Trophoblast cell (in vitro differentiated cells and primary cell): ENCODE results near the gene RAB29.
A peak's percentile ranks its signal among the peaks of the same experiment; 100 is the strongest.

ENCODE experiments used
- DNase-seq, 2 donors: peaks; one replicate each; pipeline ENCODE4 v3.0.0-alpha.2; 2016
- H2AFZ ChIP-seq: 2 replicates; pipeline ENCODE4 v1.6.1; 2013; ENCODE audit warnings: low read length, moderate library complexity, mild to moderate bottlenecking; ENCODE audit not compliant: insufficient read depth, poor library complexity
- H2AK5ac ChIP-seq: 2 replicates; pipeline ENCODE4 v1.6.1; 2013; ENCODE audit warnings: mild to moderate bottlenecking, low read length
- H2BK120ac ChIP-seq: 2 replicates; pipeline ENCODE4 v1.6.1; 2013; ENCODE audit warnings: low read length, mild to moderate bottlenecking, moderate library complexity; ENCODE audit not compliant: insufficient read depth, poor library complexity
- H2BK12ac ChIP-seq: 2 replicates; pipeline ENCODE4 v1.6.1; 2013; ENCODE audit warnings: mild to moderate bottlenecking, low read length, moderate library complexity
- H2BK5ac ChIP-seq: 2 replicates; pipeline ENCODE4 v1.6.1; 2013; ENCODE audit warnings: low read length, low read depth, moderate library complexity, mild to moderate bottlenecking; ENCODE audit not compliant: poor library complexity
- H3K14ac ChIP-seq: 2 replicates; pipeline ENCODE4 v1.6.1; 2013; ENCODE audit warnings: mild to moderate bottlenecking, low read length
- H3K18ac ChIP-seq: 2 replicates; pipeline ENCODE4 v1.6.1; 2013; ENCODE audit warnings: mild to moderate bottlenecking, low read length
- H3K23ac ChIP-seq: 2 replicates; pipeline ENCODE4 v1.6.1; 2013; ENCODE audit warnings: low read length
- H3K27ac ChIP-seq: 2 replicates; pipeline ENCODE4 v1.5.1; 2013; ENCODE audit warnings: low read depth, mild to moderate bottlenecking, inconsistent platforms, low read length, moderate library complexity
- H3K27me3 ChIP-seq: 2 replicates; pipeline ENCODE4 v1.6.1; 2013; ENCODE audit warnings: inconsistent platforms, mild to moderate bottlenecking, low read length, moderate library complexity; ENCODE audit not compliant: insufficient read depth
- H3K36me3 ChIP-seq, 2 experiments: 1 replicate in 1 of 2; 2 replicates in 1 of 2; pipeline ENCODE4 v1.6.1; 2013; ENCODE audit warnings: low read length in 2 of 2, mild to moderate bottlenecking in 2 of 2, moderate library complexity in 1 of 2; ENCODE audit not compliant: insufficient read depth in 2 of 2, control insufficient read depth in 1 of 2
- H3K4ac ChIP-seq: 2 replicates; pipeline ENCODE4 v1.6.1; 2013; ENCODE audit warnings: low read depth, mild to moderate bottlenecking, low read length, moderate library complexity
- H3K4me1 ChIP-seq, 2 experiments: 1 replicate in 1 of 2; 2 replicates in 1 of 2; pipeline ENCODE4 v1.6.1; 2013; ENCODE audit warnings: low read length in 2 of 2, mild to moderate bottlenecking in 2 of 2, moderate library complexity in 1 of 2; ENCODE audit not compliant: insufficient read depth in 2 of 2, control insufficient read depth in 1 of 2
- H3K4me2 ChIP-seq: 2 replicates; pipeline ENCODE4 v1.6.1; 2013; ENCODE audit warnings: inconsistent platforms, mild to moderate bottlenecking, low read length, moderate library complexity
- H3K4me3 ChIP-seq: 2 replicates; pipeline ENCODE4 v1.5.1; 2013; ENCODE audit warnings: mild to moderate bottlenecking, low read depth, low read length, inconsistent platforms
- H3K79me1 ChIP-seq: one replicate; pipeline ENCODE4 v1.6.1; 2013; ENCODE audit warnings: low read length
- H3K79me2 ChIP-seq: 2 replicates; pipeline ENCODE4 v1.6.1; 2013; ENCODE audit warnings: low read length, mild to moderate bottlenecking; ENCODE audit not compliant: control insufficient read depth, insufficient read depth, poor library complexity
- H3K9ac ChIP-seq: 2 replicates; pipeline ENCODE4 v1.6.1; 2013; ENCODE audit warnings: mild to moderate bottlenecking, low read length
- H3K9me3 ChIP-seq: 2 replicates; pipeline ENCODE4 v1.6.1; 2013; ENCODE audit warnings: low read depth, mild to moderate bottlenecking, control low read depth, inconsistent platforms, low read length; ENCODE audit not compliant: insufficient read depth
- H4K12ac ChIP-seq: 2 replicates; pipeline ENCODE4 v1.6.1; 2013; ENCODE audit warnings: low read depth, mild to moderate bottlenecking, low read length, moderate library complexity
- H4K8ac ChIP-seq: 2 replicates; pipeline ENCODE4 v1.6.1; 2013; ENCODE audit warnings: low read depth, mild to moderate bottlenecking, low read length, moderate library complexity
- H4K91ac ChIP-seq: one replicate; pipeline ENCODE4 v1.6.1; 2013; ENCODE audit warnings: low read depth, mild to moderate bottlenecking, low read length, moderate library complexity
- WGBS: extraction: QIAGEN DNeasy Blood & Tissue Kit; methylation state at CpG from one replicate; pipeline ENCODE4 v1.1.7; 2013; ENCODE audit warnings: missing lambda C conversion rate; ENCODE audit not compliant: insufficient read length, insufficient coverage; ENCODE audit errors: extremely low coverage; 5-methylcytosine and 5-hydroxymethylcytosine counted together

RAB29 gene

DNA sequence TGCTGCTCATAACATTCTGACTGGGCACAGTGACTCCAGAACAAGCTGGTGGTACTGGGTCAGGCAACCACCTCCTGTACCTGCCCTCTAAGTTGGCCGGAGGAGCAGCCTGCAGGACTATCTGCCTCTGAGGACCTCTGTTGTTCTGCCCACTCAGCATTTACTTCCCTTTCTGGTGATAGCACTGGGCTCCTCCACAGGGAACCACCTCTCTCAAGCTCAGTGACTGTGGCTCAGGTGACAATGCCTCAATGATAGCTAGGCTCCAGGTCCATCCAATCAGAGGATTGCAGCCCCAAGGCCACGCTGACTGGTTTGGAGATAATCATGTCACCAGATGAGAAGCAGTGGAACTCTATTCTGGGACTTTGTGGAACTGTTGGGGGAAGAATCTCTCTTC, 21.9 kb upstream of the RAB29 start:
- Histone ChIP-seq H4K8ac (no peak overlapping the region), H3K27ac (no peak overlapping the region), H2AFZ (no peak overlapping the region), H3K4ac (no peak overlapping the region), H3K9ac (no peak overlapping the region), H2BK12ac (no peak overlapping the region), H3K9me3 (no peaks in the 10 kb centered on the region), H3K79me1 (no peaks in the 10 kb centered on the region), H3K4me3 (no peak overlapping the region), H3K14ac (no peak overlapping the region), H2BK120ac (no peak overlapping the region), H3K36me3 (peaks cover 28 to 39% of the 10 kb centered on the region in 2 experiments), H2BK5ac (no peak overlapping the region), H4K91ac (no peak overlapping the region), H3K79me2 (no peaks in the 10 kb centered on the region), H2AK5ac (no peak overlapping the region), H4K12ac (no peak overlapping the region), H3K27me3 (no peaks in the 10 kb centered on the region), H3K23ac (no peak overlapping the region), H3K18ac (no peak overlapping the region), H3K4me2 (no peak overlapping the region), H3K4me1 (no peaks in the 10 kb centered on the region)
- no CpG with 5 or more reads among the region's 2 CpGs for WGBS
- no peak for DNase-seq

DNA sequence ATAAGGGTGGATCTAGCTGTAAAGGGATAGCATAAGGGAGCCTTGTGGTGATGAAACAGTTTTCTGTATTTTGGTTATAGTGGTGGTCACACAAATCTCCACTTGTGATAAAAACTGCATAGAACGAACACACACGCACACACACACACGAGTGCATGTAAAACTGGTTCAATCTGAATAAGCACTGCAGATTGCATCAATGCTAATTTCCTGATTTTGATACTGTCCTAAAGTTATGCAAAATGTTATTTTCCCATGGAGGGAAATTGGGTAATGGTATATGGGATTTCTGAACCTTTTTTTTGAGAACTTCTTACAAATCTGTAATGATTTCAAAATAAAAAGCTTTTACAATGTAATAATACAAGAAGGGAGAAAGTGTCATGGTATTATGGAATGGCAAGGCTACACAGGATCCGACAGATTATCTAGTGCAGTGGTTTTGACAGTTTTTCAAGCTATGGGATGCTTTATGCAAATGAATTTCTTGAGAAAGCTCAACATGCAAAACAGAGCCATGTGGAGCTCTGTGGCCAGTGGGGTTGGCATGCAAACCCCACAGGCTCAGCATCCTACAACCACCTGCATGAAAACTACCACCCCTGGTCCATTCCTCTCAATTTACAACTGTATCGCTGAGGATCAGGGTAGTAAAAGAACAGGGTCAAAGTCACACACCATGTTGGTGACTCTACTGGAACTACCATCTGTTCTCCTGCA, 18.9 kb upstream of the RAB29 start:
- Histone ChIP-seq H3K9ac (no peak overlapping the region), H2AFZ (no peak overlapping the region), H2AK5ac (no peak overlapping the region), H3K79me1 (no peaks in the 10 kb centered on the region), H3K27me3 (no peaks in the 10 kb centered on the region), H3K4me3 (no peak overlapping the region), H3K27ac (no peak overlapping the region), H3K18ac (no peak overlapping the region), H2BK12ac (no peak overlapping the region), H2BK5ac (no peak overlapping the region), H3K4me2 (no peak overlapping the region), H3K9me3 (no peaks in the 10 kb centered on the region), H3K79me2 (no peaks in the 10 kb centered on the region), H3K14ac (no peak overlapping the region), H2BK120ac (no peak overlapping the region), H4K91ac (no peak overlapping the region), H3K4me1 (no peaks in the 10 kb centered on the region), H3K23ac (no peak overlapping the region), H4K12ac (no peak overlapping the region), H3K4ac (no peak overlapping the region), H4K8ac (no peak overlapping the region), H3K36me3 (peaks cover 21 to 32% of the 10 kb centered on the region in 2 experiments)
- no CpG with 5 or more reads among the region's 5 CpGs for WGBS
- no peak for DNase-seq

- Histone ChIP-seq H3K27ac (no peak overlapping the region), H4K91ac (no peak overlapping the region), H3K4me2 (no peak overlapping the region), H4K12ac (no peak overlapping the region), H3K79me2 (no peaks in the 10 kb centered on the region), H3K4me3 (no peak overlapping the region), H3K9ac (no peak overlapping the region), H3K18ac (no peak overlapping the region), H3K4me1 (no peaks in the 10 kb centered on the region), H4K8ac (no peak overlapping the region), H3K9me3 (no peaks in the 10 kb centered on the region), H2AK5ac (no peak overlapping the region), H2BK5ac (no peak overlapping the region), H2AFZ (no peak overlapping the region), H3K23ac (no peak overlapping the region), H3K79me1 (no peaks in the 10 kb centered on the region), H3K27me3 (no peaks in the 10 kb centered on the region), H3K14ac (no peak overlapping the region), H2BK12ac (no peak overlapping the region), H3K36me3 (peaks cover 13 to 25% of the 10 kb centered on the region in 2 experiments), H2BK120ac (no peak overlapping the region), H3K4ac (no peak overlapping the region)
- no peak for DNase-seq
- no CpG with 5 or more reads among the region's 6 CpGs for WGBS
These were observed 17.8 kb upstream of the RAB29 start for GRCh38 chr1:205792961-205793673.

- no peak overlapping the region for H4K12ac ChIP-seq
- H4K8ac ChIP-seq: no peak overlapping the region
- H3K27ac ChIP-seq: no peak overlapping the region
- no peak overlapping the region for H2AK5ac ChIP-seq
- no peaks in the 10 kb centered on the region for H3K79me2 ChIP-seq
- WGBS: no CpG with 5 or more reads among the region's 8 CpGs
- H3K79me1 ChIP-seq: no peaks in the 10 kb centered on the region
- H3K23ac ChIP-seq: no peak overlapping the region
- DNase-seq: peak; percentile 52 to 66
- H3K18ac ChIP-seq: no peak overlapping the region
- H4K91ac ChIP-seq: no peak overlapping the region
- no peak overlapping the region for H3K4ac ChIP-seq
- H2AFZ ChIP-seq: no peak overlapping the region
- no peaks in the 10 kb centered on the region for H3K27me3 ChIP-seq
- H2BK120ac ChIP-seq: no peak overlapping the region
- no peak overlapping the region for H3K9ac ChIP-seq
- H3K14ac ChIP-seq: no peak overlapping the region
- H2BK12ac ChIP-seq: no peak overlapping the region
- no peaks in the 10 kb centered on the region for H3K4me1 ChIP-seq
- no peaks in the 10 kb centered on the region for H3K9me3 ChIP-seq
- H3K4me3 ChIP-seq: no peak overlapping the region
- no peak overlapping the region for H2BK5ac ChIP-seq
- H3K4me2 ChIP-seq: no peak overlapping the region
- H3K36me3 ChIP-seq: peaks cover 11 to 22% of the 10 kb centered on the region in 2 experiments
These were observed 17.2 kb upstream of the RAB29 start for GRCh38 chr1:205792481-205792881.
